GM12864 (cell line): ENCODE data around the gene TMEM254.

Source experiments
- DNase-seq: peaks from one replicate; pipeline ENCODE4 v3.0.0-alpha.2; 2011; ENCODE audit warnings: low read depth
- H3K4me3 ChIP-seq: 2 replicates; pipeline ENCODE4 v1.5.1; 2011; ENCODE audit warnings: mild to moderate bottlenecking, low read depth, low read length, control low read depth
- TF ChIP-seq, protein P1 (sequence below): IDR thresholded peaks from 2 replicates; pipeline ENCODE4 v1.5.1; 2011; ENCODE audit warnings: low read depth, mild to moderate bottlenecking, moderate library complexity, low read length, control low read depth, inconsistent platforms; ENCODE audit errors: missing control alignments

Gene TMEM254

DNA sequence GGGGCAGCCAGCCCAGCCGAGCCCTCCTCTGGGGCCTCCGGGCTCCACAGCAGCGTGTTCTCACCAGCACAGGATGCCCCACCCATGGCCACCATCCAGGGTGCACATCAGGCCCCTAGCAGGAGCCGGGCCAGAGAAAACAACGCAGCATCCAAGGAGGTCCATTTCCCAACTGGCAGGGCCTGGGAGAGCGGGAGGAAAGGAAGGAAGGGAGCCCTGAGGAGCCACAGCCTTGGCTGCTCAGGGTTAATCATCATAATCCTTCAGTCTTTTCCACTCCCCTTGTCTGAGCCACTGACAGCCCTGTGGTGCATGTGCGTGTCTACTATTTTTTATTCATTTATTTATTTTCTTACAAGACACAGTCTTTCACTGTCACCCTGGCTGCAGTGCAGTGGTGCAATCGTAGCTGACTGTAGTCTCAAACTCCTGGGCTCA lies 57.7 kb downstream of the TMEM254 start:
- DNase-seq: no peak
- no peak overlapping the region for H3K4me3 ChIP-seq
- TF ChIP-seq, protein P1, sequence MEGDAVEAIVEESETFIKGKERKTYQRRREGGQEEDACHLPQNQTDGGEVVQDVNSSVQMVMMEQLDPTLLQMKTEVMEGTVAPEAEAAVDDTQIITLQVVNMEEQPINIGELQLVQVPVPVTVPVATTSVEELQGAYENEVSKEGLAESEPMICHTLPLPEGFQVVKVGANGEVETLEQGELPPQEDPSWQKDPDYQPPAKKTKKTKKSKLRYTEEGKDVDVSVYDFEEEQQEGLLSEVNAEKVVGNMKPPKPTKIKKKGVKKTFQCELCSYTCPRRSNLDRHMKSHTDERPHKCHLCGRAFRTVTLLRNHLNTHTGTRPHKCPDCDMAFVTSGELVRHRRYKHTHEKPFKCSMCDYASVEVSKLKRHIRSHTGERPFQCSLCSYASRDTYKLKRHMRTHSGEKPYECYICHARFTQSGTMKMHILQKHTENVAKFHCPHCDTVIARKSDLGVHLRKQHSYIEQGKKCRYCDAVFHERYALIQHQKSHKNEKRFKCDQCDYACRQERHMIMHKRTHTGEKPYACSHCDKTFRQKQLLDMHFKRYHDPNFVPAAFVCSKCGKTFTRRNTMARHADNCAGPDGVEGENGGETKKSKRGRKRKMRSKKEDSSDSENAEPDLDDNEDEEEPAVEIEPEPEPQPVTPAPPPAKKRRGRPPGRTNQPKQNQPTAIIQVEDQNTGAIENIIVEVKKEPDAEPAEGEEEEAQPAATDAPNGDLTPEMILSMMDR: no peak

DNA sequence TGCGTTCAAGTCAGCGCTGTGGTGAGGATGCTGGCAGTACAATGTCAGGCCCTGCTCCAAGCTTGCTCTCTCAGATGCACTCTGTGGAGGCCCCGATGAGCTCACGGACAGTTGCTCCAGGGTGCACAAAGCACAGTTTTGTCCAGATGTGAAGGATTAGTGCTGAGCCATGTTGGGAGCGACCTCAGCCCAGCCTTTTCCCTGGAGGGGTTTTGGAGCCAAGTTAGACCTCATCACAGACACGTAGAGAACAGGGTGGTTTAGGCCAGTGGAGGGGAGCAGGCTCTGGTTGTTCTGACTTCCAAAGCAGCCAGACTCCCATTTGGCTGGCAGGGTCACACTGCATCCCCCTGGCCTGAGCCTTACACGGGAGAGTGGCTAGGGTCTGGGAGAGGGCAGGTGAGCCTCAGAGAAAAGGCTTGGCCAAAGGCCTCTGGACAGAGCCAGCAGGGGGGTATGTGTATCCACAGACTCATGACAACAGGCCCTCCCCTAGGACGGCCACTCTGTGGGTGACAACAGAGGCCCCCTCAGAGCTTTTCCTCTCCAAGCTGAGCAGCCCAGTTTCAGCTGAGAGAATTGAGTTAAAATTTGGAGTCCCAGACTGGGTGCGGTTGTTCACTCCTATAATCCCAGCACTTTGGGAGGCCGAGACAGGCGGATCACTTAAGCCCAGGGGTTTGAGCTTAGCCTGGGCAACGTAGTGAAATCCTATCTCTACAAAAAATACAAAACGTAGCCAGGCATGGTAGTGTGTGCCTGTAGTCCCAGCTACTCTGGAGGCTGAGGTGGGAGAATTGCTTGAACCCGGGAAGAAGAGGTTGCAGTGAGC lies 58.8 kb downstream of the TMEM254 start:
- TF ChIP-seq, protein P1: no peak
- no peak for DNase-seq
- no peak overlapping the region for H3K4me3 ChIP-seq

DNA sequence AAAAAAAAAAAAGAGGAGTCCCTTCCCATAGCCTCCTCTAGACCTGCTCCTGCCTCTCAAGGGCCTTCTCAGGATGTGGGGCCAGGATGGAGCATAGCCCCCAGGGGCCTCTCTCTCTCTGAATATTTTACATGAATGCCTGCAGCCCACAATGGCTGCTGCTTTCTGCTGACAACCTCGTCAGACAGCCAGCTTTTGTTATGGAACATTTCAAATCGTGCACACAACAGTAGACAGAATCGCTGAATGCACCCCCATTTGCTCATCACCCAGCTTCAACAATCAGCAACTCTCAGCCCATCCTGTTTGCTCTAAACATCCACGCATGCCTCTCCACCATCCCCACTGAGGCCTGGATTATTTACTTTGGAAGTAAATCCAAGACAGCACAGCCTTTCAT lies 59.5 kb downstream of the TMEM254 start:
- TF ChIP-seq, protein P1: no peak
- no peak overlapping the region for H3K4me3 ChIP-seq
- DNase-seq: no peak

DNA sequence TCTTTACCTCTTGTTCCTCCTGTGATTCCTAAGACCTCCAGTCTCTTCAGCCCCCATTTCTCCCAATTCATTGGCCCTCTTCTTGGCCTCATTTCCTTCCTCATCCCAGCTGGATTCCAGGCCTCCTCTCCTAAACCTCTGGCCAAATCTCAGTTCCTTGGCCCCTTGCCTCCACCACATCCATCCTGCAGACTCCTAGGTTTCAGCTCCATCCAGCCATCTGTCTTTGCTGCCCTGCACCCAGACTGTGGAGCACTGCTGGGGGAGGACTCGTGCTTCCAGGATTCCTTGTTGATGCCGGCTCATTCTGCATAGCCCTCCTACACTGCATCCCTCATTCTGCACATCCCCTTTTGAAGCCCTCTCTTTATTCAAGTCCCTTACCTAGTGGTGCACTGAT lies 60.8 kb downstream of the TMEM254 start:
- DNase-seq: no peak
- no peak overlapping the region for H3K4me3 ChIP-seq
- TF ChIP-seq, protein P1: no peak

DNA sequence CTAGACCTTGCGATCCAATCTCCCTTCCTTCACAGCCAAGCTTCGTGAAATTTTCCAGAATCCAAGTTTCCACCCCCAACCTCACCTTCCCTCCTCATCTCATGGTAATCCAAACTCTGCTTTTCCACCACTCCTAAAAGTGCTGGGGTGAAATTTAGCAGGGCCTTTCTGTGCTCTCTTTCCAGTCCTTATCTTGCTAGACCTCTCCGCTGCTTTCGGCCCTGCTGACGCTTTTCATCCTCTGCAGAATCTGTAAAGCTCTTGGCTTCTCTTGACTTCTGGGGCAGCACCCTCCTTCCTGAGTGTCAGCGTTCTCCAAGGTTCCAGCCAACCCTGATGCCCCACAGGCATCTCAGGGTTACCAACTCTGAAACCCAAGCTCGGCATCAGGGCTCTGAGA lies 61.8 kb downstream of the TMEM254 start:
- H3K4me3 ChIP-seq: no peak overlapping the region
- DNase-seq: no peak
- TF ChIP-seq, protein P1: no peak

DNA sequence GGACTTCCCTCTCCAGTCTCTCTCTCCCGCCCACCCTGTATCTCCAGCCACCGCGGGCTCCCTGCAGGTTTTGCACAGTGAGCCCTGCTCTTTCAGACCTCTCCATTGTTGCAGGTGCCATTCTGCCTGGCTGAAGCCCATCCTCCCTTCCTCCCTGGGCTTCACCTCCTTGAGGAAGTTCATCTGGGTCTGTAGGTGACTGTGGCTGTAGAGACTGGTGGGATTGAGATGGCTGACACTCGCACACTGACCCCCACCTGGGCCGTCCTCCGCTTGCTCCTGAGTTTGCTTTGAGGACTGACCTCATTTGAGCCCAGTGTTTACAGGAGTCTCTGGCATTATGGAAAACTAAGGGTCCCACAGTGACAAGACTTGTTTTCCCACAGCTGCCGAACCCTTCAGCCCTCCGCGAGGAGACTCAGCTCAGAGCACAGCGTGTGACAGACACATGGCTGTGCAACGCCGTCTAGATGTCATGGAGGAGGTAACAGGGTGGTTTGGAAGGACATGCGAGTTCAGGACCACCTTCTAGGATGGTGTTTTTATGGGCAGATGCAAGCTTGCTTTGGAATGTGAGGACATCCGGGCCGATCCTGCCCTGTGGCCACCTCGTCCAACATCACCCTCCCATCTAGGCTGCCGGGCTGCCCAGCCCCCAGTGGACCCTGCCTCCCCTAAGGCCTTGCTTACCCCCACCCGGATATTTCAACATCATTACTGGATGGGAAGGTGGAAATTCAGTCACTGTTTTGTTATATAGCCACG lies 63.4 kb downstream of the TMEM254 start:
- TF ChIP-seq, protein P1: no peak
- DNase-seq: no peak
- H3K4me3 ChIP-seq: no peak overlapping the region
